Aorta (tissue), 5 donors: Measurements from ENCODE around the gene ADAM22. TPM values are rescaled to one million over a fixed set of nuclear protein-coding genes. Genes with fewer than 3 reads are reported as not detected.

ENCODE experiments used
- ATAC-seq: fragments of 200-7000 bp; cut with Tn5 transposase; one replicate; pipeline ENCODE4 v1.9.1; 2022; ENCODE audit warnings: moderate library complexity; ENCODE audit not compliant: low FRiP score
- DNase-seq, 2 donors: peaks; one replicate each; pipeline ENCODE4 v3.0.0-alpha.2; 2020
- H3K27ac ChIP-seq, 2 donors: one replicate each; pipeline ENCODE4 v1.5.1; 2013; ENCODE audit warnings: low read length in 2 of 2, mild to moderate bottlenecking in 2 of 2, moderate library complexity in 2 of 2, control low read depth in 1 of 2, inconsistent platforms in 1 of 2, low read depth in 1 of 2
- H3K27me3 ChIP-seq, 2 donors: one replicate each; pipeline ENCODE4 v1.6.1; 2013; ENCODE audit warnings: control low read depth in 1 of 2, low read length in 1 of 2, mild to moderate bottlenecking in 1 of 2, moderate library complexity in 1 of 2; ENCODE audit not compliant: insufficient read depth in 2 of 2, control insufficient read depth in 1 of 2
- H3K36me3 ChIP-seq, 2 donors: one replicate each; pipeline ENCODE4 v1.6.1; 2013; ENCODE audit warnings: control low read depth in 1 of 2, low read length in 1 of 2, mild to moderate bottlenecking in 1 of 2; ENCODE audit not compliant: insufficient read depth in 2 of 2, control insufficient read depth in 1 of 2
- H3K4me1 ChIP-seq, 2 donors: one replicate each; pipeline ENCODE4 v1.6.1; 2013; ENCODE audit warnings: low read length in 2 of 2, control low read depth in 1 of 2, mild to moderate bottlenecking in 1 of 2, moderate library complexity in 1 of 2; ENCODE audit not compliant: insufficient read depth in 2 of 2, control insufficient read depth in 1 of 2
- H3K4me3 ChIP-seq, 2 donors: one replicate each; pipeline ENCODE4 v1.5.1; 2013; ENCODE audit warnings: low read length in 2 of 2, control low read depth in 1 of 2, mild to moderate bottlenecking in 1 of 2
- H3K9me3 ChIP-seq: one replicate; pipeline ENCODE4 v1.6.1; 2013; ENCODE audit warnings: mild to moderate bottlenecking, low read length; ENCODE audit not compliant: control insufficient read depth
- whole genome bisulfite sequencing, 2 donors: extraction: QIAGEN DNeasy Blood & Tissue Kit; methylation state at CpG; one replicate each; pipeline ENCODE4 v1.1.7; 2013; 5-methylcytosine and 5-hydroxymethylcytosine counted together
- intact Hi-C, 2 donors: fragments of 100-400 bp; cut with DNase I; formaldehyde crosslinking; loops; one replicate each; pipeline versions ENCODE4 v1.14.2 to v1.15.0; 2022
- polyA plus RNA-seq, 2 donors: library from polyadenylated mRNA; stranded (reverse); fragments of 200-250 nt; gene quantifications; one replicate each; pipeline ENCODE4 v1.2.3, GENCODE V29; 2013
- total RNA-seq, 2 donors: library from RNA; stranded (reverse); fragmentation: NEBNext Ultra II Directional; extraction: Animal tissue kit (Norgen Biotek cat#: 25700); gene quantifications; one replicate each; pipeline ENCODE4 v1.2.1, GENCODE V29; 2021
- donor health status: healthy with polysubstance abuse.
- donor health status: Bipolar disorder and iron deficiency.
- donor health status: DM: no; HTN: no; CAD: no.
- donor health status: DM: no; HTN: no; CAD: no.
- donor health status: DM: yes; HTN: yes; CAD: no.

Gene ADAM22
- total and polyA plus RNA-seq, 4 donors = 0.13 to 8.4 (median 3.1) TPM

- intact Hi-C loops = no loop called here
- Histone ChIP-seq H3K4me1 (no peaks in the 10 kb centered on the region), H3K27ac (no peak overlapping the region), H3K9me3 (no peaks in the 10 kb centered on the region), H3K27me3 (no peaks in the 10 kb centered on the region), H3K36me3 (no peaks in the 10 kb centered on the region), H3K4me3 (no peak overlapping the region)
- WGBS, 2 donors = 3 to 6% methylated on average over 2 of the region's 2 CpGs
- DNase-seq = no peak
- peak; percentile 16 for ATAC-seq
Measured at GRCh38 chr7:88111954-88112471, 178.0 kb downstream of the ADAM22 start.

- Histone ChIP-seq H3K4me3 (no peak overlapping the region), H3K4me1 (no peaks in the 10 kb centered on the region), H3K36me3 (no peaks in the 10 kb centered on the region), H3K27ac (no peak overlapping the region), H3K9me3 (no peaks in the 10 kb centered on the region), H3K27me3 (no peaks in the 10 kb centered on the region)
- intact Hi-C loops = no loop called here
- no peak for ATAC-seq
- no peak for DNase-seq
Measured at GRCh38 chr7:88115258-88115796, 181.3 kb downstream of the ADAM22 start.

GRCh38 chr7:88115816-88116215, 181.8 kb downstream of the ADAM22 start:
- Histone ChIP-seq H3K36me3 (no peaks in the 10 kb centered on the region), H3K27ac (no peak overlapping the region), H3K27me3 (no peaks in the 10 kb centered on the region), H3K9me3 (no peaks in the 10 kb centered on the region), H3K4me1 (no peaks in the 10 kb centered on the region), H3K4me3 (no peak overlapping the region)
- intact Hi-C loops = no loop called here
- DNase-seq = no peak
- WGBS, 2 donors = 72 to 80% methylated on average over 2 of the region's 2 CpGs
- no peak for ATAC-seq

DNA sequence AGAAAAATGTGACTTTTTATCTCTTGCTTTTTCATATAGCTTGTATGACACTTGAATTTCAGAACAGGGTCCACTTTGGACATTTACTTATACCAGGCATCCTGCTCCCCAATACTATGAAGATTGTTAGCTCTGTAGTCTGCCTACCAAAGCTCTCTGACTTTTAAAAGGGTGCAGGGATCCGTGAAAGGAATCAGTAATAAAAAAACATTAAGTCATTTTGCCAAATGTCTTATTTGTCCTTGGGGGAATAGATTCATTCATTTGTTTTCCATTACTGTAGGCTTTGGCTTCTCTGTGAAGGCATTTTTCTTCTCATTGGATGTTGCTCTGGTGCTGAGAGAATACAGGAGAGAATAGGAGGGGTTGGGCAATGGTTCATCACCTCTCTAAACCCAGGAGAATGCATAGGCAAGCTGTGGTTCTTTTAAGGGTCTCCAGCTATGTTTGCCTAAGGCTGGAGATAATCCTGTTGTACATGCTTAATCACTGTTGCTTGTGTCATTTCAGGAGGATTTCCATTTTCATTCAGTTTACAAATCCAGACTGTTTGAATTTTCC, 182.3 kb downstream of the ADAM22 start:
- DNase-seq (no peak), ATAC-seq (no peak)
- H3K27ac ChIP-seq = no peak overlapping the region
- no peaks in the 10 kb centered on the region for H3K27me3 ChIP-seq
- H3K36me3 ChIP-seq = no peaks in the 10 kb centered on the region
- WGBS, 2 donors = 5 to 10% methylated on average over 1 of the region's 1 CpG
- no peak overlapping the region for H3K4me3 ChIP-seq
- no peaks in the 10 kb centered on the region for H3K4me1 ChIP-seq
- intact Hi-C loops = no loop called here
- no peaks in the 10 kb centered on the region for H3K9me3 ChIP-seq

DNA sequence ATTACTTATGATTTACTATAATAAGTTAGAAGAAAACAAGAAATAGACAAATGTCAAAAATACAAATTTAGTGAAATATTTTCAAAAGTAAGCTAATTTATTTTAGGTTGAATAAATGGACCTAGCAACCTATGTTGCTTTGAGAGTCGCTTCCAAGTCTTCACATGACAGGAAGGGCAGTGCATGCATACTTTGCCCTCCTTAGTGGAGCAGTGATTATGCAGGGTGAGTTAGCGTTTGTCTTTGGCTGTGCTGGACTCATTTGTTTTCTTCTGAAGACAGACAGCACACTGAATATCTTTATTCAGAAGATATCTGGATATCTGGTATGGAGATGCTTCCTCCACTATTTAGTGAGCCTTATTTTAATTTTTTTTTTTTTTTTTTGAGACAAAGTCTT, 183.3 kb downstream of the ADAM22 start:
- Histone ChIP-seq H3K27me3 (no peaks in the 10 kb centered on the region), H3K4me3 (no peak overlapping the region), H3K36me3 (no peaks in the 10 kb centered on the region), H3K27ac (no peak overlapping the region), H3K9me3 (no peaks in the 10 kb centered on the region), H3K4me1 (no peaks in the 10 kb centered on the region)
- no peak for ATAC-seq
- 83 to 88% methylated on average over 2 of the region's 2 CpGs for WGBS, 2 donors
- intact Hi-C loops = no loop called here
- DNase-seq = no peak

- WGBS, 2 donors = 89 to 93% methylated on average over 2 of the region's 2 CpGs
- Histone ChIP-seq H3K27ac (no peak overlapping the region), H3K9me3 (no peaks in the 10 kb centered on the region), H3K4me3 (no peak overlapping the region), H3K4me1 (no peaks in the 10 kb centered on the region), H3K27me3 (no peaks in the 10 kb centered on the region), H3K36me3 (no peaks in the 10 kb centered on the region)
- no peak for ATAC-seq
- no peak for DNase-seq
- intact Hi-C loops = no loop called here
Measured at GRCh38 chr7:88121335-88121734, 187.3 kb downstream of the ADAM22 start.

DNA sequence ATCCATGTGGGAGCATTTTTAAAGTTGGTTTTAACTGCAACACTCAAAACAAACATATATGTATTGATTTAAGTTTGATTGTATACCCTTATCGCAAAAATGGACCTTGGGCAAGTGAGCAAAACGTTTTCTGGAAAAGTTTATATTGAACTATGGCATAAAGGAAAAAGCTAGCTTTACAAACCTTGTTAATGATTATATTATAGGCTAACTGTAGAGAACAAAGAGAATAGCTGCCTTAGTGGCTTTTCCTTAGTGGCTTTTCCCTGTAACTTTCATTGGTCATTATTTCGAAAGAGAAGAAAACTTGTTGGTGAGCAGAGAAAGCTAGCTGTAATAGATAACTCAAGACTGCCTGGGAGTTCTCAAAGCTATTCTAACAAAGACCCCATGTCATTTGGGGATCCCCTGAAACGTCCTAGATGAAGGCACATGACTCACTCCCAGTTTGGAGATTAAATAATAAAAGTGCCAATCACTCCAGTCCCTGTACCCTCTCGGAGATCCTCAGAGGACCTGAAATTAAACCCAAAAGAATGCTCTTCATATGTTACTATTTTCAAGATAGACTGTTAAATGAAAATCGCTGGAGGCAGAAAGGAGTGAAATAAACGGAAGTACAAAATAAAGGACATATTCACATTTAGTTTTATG, 193.7 kb downstream of the ADAM22 start:
- Histone ChIP-seq H3K4me3 (no peak overlapping the region), H3K4me1 (no peaks in the 10 kb centered on the region), H3K27ac (no peak overlapping the region), H3K36me3 (no peaks in the 10 kb centered on the region), H3K9me3 (no peaks in the 10 kb centered on the region), H3K27me3 (no peaks in the 10 kb centered on the region)
- WGBS, 2 donors = 68 to 71% methylated on average over 7 of the region's 7 CpGs
- intact Hi-C loops = no loop called here
- DNase-seq = no peak
- ATAC-seq = no peak

DNA sequence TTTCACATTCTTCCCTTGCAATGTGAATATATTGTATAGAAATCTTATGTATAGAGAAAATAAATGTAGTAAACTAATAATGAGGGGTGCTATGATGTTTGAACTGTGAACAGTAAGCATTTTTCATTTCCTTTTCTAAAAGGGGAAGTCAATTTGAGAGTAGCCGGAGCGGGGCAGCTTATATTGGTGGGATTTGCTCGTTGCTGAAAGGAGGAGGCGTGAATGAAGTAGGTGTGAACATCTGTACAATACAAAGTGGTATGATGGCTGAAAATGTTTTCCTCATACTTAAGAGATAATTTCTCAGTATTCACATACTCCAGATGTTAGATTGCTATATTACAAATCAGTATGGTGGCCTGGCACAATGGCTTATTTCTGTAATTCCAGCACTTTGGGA, 198.7 kb downstream of the ADAM22 start:
- 93% methylated on average over 4 of the region's 4 CpGs for WGBS, 2 donors

DNA sequence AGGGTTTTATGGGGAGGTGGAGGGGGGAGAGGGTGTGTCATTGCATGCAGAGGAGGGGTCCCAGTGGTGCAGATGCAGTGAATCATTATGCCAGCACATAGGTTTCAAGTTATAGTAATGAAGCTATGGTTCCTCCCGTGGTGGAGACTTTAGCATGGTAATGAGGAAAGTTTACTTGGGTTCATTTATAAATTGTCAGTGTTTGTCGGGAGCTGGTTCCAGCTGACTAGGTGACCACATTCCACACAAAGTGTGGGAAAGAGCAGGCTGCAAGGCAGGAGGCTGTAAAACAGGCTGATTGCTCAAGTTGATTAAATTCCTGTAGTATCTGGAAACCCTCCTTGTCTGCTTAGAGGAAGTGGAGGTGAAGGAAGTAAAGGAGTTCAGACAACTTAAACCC, 206.9 kb downstream of the ADAM22 start:
- intact Hi-C loops = no loop called here
- Histone ChIP-seq H3K36me3 (no peaks in the 10 kb centered on the region), H3K27ac (no peak overlapping the region), H3K4me3 (no peak overlapping the region), H3K4me1 (no peaks in the 10 kb centered on the region), H3K9me3 (no peaks in the 10 kb centered on the region), H3K27me3 (no peaks in the 10 kb centered on the region)
- no peak for DNase-seq
- WGBS, 2 donors = 54 to 59% methylated on average over 2 of the region's 2 CpGs
- no peak for ATAC-seq

More for the DNA sequence above, 198.7 kb downstream of the ADAM22 start:
- H3K27ac ChIP-seq = no peak overlapping the region
- ATAC-seq (no peak), DNase-seq (no peak)
- H3K27me3 ChIP-seq = no peaks in the 10 kb centered on the region
- no peaks in the 10 kb centered on the region for H3K36me3 ChIP-seq
- no peak overlapping the region for H3K4me3 ChIP-seq
- no peaks in the 10 kb centered on the region for H3K4me1 ChIP-seq
- no peaks in the 10 kb centered on the region for H3K9me3 ChIP-seq
- intact Hi-C loops = no loop called here
